H1 (cell line): ENCODE data around the gene TESMIN. TPM values are rescaled to one million over a fixed set of nuclear protein-coding genes. Genes with fewer than 3 reads are reported as not detected.

Experiments
- BACH1 ChIP-seq: IDR thresholded peaks from 2 replicates; pipeline ENCODE4 v1.6.1; 2012; ENCODE audit warnings: low read length, improper control_type of control experiment
- BCL11A ChIP-seq, 2 experiments: IDR thresholded peaks; one replicate each; pipeline ENCODE4 v1.6.1; 2011; ENCODE audit warnings: low read depth in 2 of 2, low read length in 2 of 2, mild to moderate bottlenecking in 2 of 2
- CTBP2 ChIP-seq: IDR thresholded peaks from 2 replicates; pipeline ENCODE4 v1.7.0; 2011; ENCODE audit warnings: borderline replicate concordance, mild to moderate bottlenecking, moderate library complexity, mixed read lengths, low read length; ENCODE audit not compliant: insufficient read depth, insufficient read length
- EP300 ChIP-seq, 2 experiments: IDR thresholded peaks; 1 replicate in 1 of 2; 2 replicates in 1 of 2; pipeline ENCODE4 v1.6.1; 2011 to 2012; ENCODE audit warnings: low read depth in 2 of 2, low read length in 2 of 2, mild to moderate bottlenecking in 2 of 2, borderline replicate concordance in 1 of 2, inconsistent platforms in 1 of 2, moderate library complexity in 1 of 2
- EZH2 ChIP-seq: fragments of 200-600 bp; sonication (generic); IDR thresholded peaks from 2 replicates; pipeline ENCODE4 v1.7.1; 2012; ENCODE audit warnings: low read depth, mild to moderate bottlenecking, moderate library complexity, low read length, inconsistent platforms; ENCODE audit not compliant: severe bottlenecking
- GABPA ChIP-seq: IDR thresholded peaks from 2 replicates; pipeline ENCODE4 v1.6.1; 2011; ENCODE audit warnings: mild to moderate bottlenecking, low read length, moderate library complexity, borderline replicate concordance; ENCODE audit not compliant: insufficient read depth
- GTF2F1 ChIP-seq: IDR thresholded peaks from 2 replicates; pipeline ENCODE4 v1.6.1; 2012; ENCODE audit warnings: low read depth, low read length, improper control_type of control experiment, borderline replicate concordance
- HDAC2 ChIP-seq, 2 experiments: fragments of 300-600 bp in 1 of 2; sonication (generic) in 1 of 2; IDR thresholded peaks; 2 replicates each; pipeline ENCODE4 v1.6.1; 2011 to 2012; ENCODE audit warnings: low read depth in 2 of 2, low read length in 2 of 2, mild to moderate bottlenecking in 2 of 2, moderate library complexity in 2 of 2, borderline replicate concordance in 1 of 2, inconsistent platforms in 1 of 2
- JUN ChIP-seq: IDR thresholded peaks from 2 replicates; pipeline ENCODE4 v1.6.1; 2011; ENCODE audit warnings: low read depth, mild to moderate bottlenecking, improper control_type of control experiment, low read length
- KDM4A ChIP-seq: IDR thresholded peaks from one replicate; pipeline ENCODE4 v1.7.1; 2012; ENCODE audit warnings: low read depth, mild to moderate bottlenecking, moderate library complexity, low read length, inconsistent platforms; ENCODE audit not compliant: severe bottlenecking
- KDM5A ChIP-seq: fragments of 200-600 bp; IDR thresholded peaks from 2 replicates; pipeline ENCODE4 v1.7.1; 2012; ENCODE audit warnings: mild to moderate bottlenecking, low read length, inconsistent platforms, mixed read lengths
- NRF1 ChIP-seq: IDR thresholded peaks from 2 replicates; pipeline ENCODE4 v1.6.1; 2011; ENCODE audit warnings: mild to moderate bottlenecking, low read depth, low read length, improper control_type of control experiment
- POLR2A ChIP-seq, 2 experiments: IDR thresholded peaks; 1 replicate in 1 of 2; 2 replicates in 1 of 2; pipeline ENCODE4 v1.6.1; 2011; ENCODE audit warnings: low read depth in 2 of 2, low read length in 2 of 2, mild to moderate bottlenecking in 2 of 2; ENCODE audit errors: control extremely low read depth in 1 of 2
- RAD21 ChIP-seq, 2 experiments: IDR thresholded peaks in 1 of 2; conservative IDR thresholded peaks in 1 of 2; 2 replicates each; pipeline ENCODE4 v1.6.1; 2011; ENCODE audit warnings: low read depth in 2 of 2, low read length in 2 of 2, improper control_type of control experiment in 1 of 2, inconsistent platforms in 1 of 2, mild to moderate bottlenecking in 1 of 2, moderate library complexity in 1 of 2
- RXRA ChIP-seq: IDR thresholded peaks from 2 replicates; pipeline ENCODE4 v1.6.1; 2011; ENCODE audit warnings: low read depth, mild to moderate bottlenecking, low read length, moderate library complexity; ENCODE audit not compliant: insufficient read depth
- SIN3A ChIP-seq, 2 experiments: IDR thresholded peaks in 1 of 2; conservative IDR thresholded peaks in 1 of 2; 2 replicates each; pipeline ENCODE4 v1.6.1; 2011 to 2012; ENCODE audit warnings: low read length in 2 of 2, improper control_type of control experiment in 1 of 2, low read depth in 1 of 2, mild to moderate bottlenecking in 1 of 2
- SIRT6 ChIP-seq: IDR thresholded peaks from one replicate; pipeline ENCODE4 v1.7.1; 2012; ENCODE audit warnings: low read length, inconsistent platforms
- SIX5 ChIP-seq: IDR thresholded peaks from 2 replicates; pipeline ENCODE4 v1.6.1; 2011; ENCODE audit warnings: mild to moderate bottlenecking, low read depth, low read length
- SP1 ChIP-seq: IDR thresholded peaks from 2 replicates; pipeline ENCODE4 v1.6.1; 2011; ENCODE audit warnings: low read depth, low read length
- SP2 ChIP-seq: IDR thresholded peaks from 2 replicates; pipeline ENCODE4 v1.6.1; 2012; ENCODE audit warnings: mild to moderate bottlenecking, low read length, inconsistent platforms
- TAF1 ChIP-seq: IDR thresholded peaks from 2 replicates; pipeline ENCODE4 v1.6.1; 2011; ENCODE audit warnings: mild to moderate bottlenecking, low read depth, low read length
- TAF7 ChIP-seq: optimal IDR thresholded peaks from 2 replicates; pipeline ENCODE3; 2011; ENCODE audit warnings: low read depth, mild to moderate bottlenecking, inconsistent platforms, low read length, moderate library complexity, borderline replicate concordance
- polyA plus RNA-seq, 7 experiments: library from polyadenylated mRNA; depleted of rRNA in 3 of 7; stranded (reverse) in 5 of 7; unstranded in 2 of 7; fragments of >200 nt in 5 of 7; fragments of 200-250 nt in 2 of 7; gene quantifications; 1 replicate in 5 of 7; 2 replicates in 1 of 7; 4 replicates in 1 of 7; pipeline versions ENCODE4 v1.2.1 to v1.2.3, GENCODE V29; 2011 to 2013; ENCODE audit warnings: missing spikeins in 2 of 7, mixed read lengths in 2 of 7
- total RNA-seq: library from RNA; stranded (reverse); fragmentation: NEBNext Ultra II Directional; extraction: Animal tissue kit (Norgen Biotek cat#: 25700); gene quantifications from 2 replicates; pipeline ENCODE4 v1.2.1, GENCODE V29; 2021
- TF ChIP-seq, protein P1 (sequence below): IDR thresholded peaks from 2 replicates; pipeline ENCODE4 v1.6.1; 2011; ENCODE audit warnings: low read depth, mild to moderate bottlenecking, low read length; ENCODE audit not compliant: insufficient read depth

The TESMIN gene
- total and polyA plus RNA-seq, 2 of the 8 experiments (the other 6 are each of a cell fraction or from before 2014, with no cell fraction given): 22.6 to 61.1 TPM

DNA sequence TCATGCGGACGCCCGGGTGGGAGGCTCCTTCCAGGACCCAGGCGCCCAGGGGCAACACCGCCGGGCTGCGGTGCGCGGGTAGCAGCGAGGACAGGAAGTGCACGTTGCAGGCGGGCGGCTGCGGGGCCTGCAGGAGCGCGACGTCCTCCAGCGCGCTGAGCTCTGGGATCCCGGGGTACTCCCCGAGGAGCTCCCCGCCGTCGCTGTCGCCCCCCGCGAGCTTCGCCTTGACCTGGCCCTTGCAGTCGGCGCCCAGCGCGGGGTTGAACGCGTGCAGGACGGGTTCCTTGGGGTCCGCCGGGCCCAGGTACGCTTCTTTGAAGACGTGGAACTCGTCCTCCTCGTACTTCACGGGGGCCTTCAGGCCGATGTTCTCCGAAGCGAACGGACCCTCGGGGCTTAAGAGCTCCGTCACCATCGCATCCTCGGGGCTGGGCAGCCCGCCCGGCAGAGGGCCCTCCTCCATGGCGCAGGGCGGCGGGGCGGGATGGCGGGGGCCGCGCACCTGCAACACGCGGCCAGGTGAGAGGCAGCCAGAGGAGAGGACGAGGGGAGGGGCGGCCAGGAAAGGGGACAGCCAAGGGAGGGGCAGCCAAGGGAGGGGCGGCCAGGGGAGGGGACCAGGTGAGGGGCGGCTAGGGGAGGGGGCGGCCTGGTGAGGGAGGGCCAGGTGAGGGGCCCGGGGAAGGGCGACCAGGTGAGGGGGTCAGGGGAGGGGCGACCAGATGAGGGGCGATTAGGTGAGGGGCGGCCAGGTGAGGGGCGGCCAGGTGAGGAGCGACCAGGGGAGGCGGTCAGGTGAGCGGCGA is 921 bp downstream of the TESMIN start (continued):
- TF ChIP-seq EP300 (IDR thresholded peaks at IDR 0.05; ENCODE audit: borderline replicate concordance in 1 of 2, low read depth in 2 of 2, low read length in 2 of 2): no peak
- no peak for TF ChIP-seq BACH1
- TF ChIP-seq TAF7: no peak
- TF ChIP-seq CTBP2: no peak
- TF ChIP-seq NRF1: no peak
- TF ChIP-seq GTF2F1: no peak; the same call in 1 of the 2 replicates
- no peak for TF ChIP-seq SP1
- TF ChIP-seq KDM5A: no peak
- TF ChIP-seq TAF1: peak; percentile 31; the same call in 1 of the 2 replicates
- no peak for TF ChIP-seq GABPA
- no peak for TF ChIP-seq SP2
- peak; percentile 46 to 60; a peak in 2 of 3 replicates for TF ChIP-seq POLR2A (IDR thresholded peaks at IDR 0.05; ENCODE audit: control extremely low read depth in 1 of 2, low read depth in 2 of 2, low read length in 2 of 2)
- no peak for TF ChIP-seq RXRA
- TF ChIP-seq, protein P1, sequence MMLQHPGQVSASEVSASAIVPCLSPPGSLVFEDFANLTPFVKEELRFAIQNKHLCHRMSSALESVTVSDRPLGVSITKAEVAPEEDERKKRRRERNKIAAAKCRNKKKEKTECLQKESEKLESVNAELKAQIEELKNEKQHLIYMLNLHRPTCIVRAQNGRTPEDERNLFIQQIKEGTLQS: no peak
- no peak for TF ChIP-seq SIRT6
- TF ChIP-seq HDAC2 (IDR thresholded peaks at IDR 0.05; ENCODE audit: borderline replicate concordance in 1 of 2, low read depth in 2 of 2, low read length in 2 of 2): peak in 1 of 2 experiments; percentile 43; a peak in 1 of 4 replicates
- TF ChIP-seq SIX5: no peak
- no peak for TF ChIP-seq SIN3A (conservative IDR thresholded peaks at IDR 0.05 in 1 of 2, IDR thresholded peaks at IDR 0.05 in 1 of 2; ENCODE audit: low read depth in 1 of 2, low read length in 2 of 2)
- TF ChIP-seq RAD21 (IDR thresholded peaks at IDR 0.05 in 1 of 2, conservative IDR thresholded peaks at IDR 0.05 in 1 of 2; ENCODE audit: low read depth in 2 of 2, low read length in 2 of 2): peak in 1 of 2 experiments; percentile 11; a peak in 1 of 4 replicates
- TF ChIP-seq BCL11A (IDR thresholded peaks at IDR 0.05; ENCODE audit: low read depth in 2 of 2, low read length in 2 of 2): no peak
- no peak for TF ChIP-seq JUN
- TF ChIP-seq KDM4A: no peak
- TF ChIP-seq EZH2: no peak
